ENCODE results near the gene USP49. TPM values are rescaled to one million over a fixed set of nuclear protein-coding genes. Genes with fewer than 3 reads are reported as not detected.

The USP49 gene
- total and polyA plus RNA-seq, 2 of the 13 experiments (the other 11 are each of a cell fraction or from before 2014, with no cell fraction given): 2.9 to 4.3 TPM

- peak; percentile 62; the same call in 1 of the 2 replicates for TF ChIP-seq ZNF331 (CRISPR knock-in tag; IDR thresholded peaks at IDR 0.05)
- 0 out of 2 replicates have a peak, but pooled peaks have one; percentile 29 for TF ChIP-seq TP53 (CRISPR knock-in tag; conservative IDR thresholded peaks at IDR 0.05)
- peak; percentile 18; the same call in 1 of the 2 replicates for TF ChIP-seq PPARG (CRISPR knock-in tag; conservative IDR thresholded peaks at IDR 0.05)
- TF ChIP-seq ARID5B (CRISPR knock-in tag; IDR thresholded peaks at IDR 0.05): peak; percentile 55
- no peak for TF ChIP-seq GMEB2 (CRISPR knock-in tag; IDR thresholded peaks at IDR 0.05; ENCODE audit: low read depth)
- no peak for TF ChIP-seq RCOR2 (CRISPR knock-in tag; IDR thresholded peaks at IDR 0.05)
- TF ChIP-seq MAFK (conservative IDR thresholded peaks at IDR 0.05 in 1 of 2, IDR thresholded peaks at IDR 0.05 in 1 of 2; ENCODE audit: low read length in 2 of 2): 0 out of 4 replicates have a peak, but pooled peaks have one; percentile 2 to 25
- TF ChIP-seq HNRNPH1 (optimal IDR thresholded peaks at IDR 0.05; ENCODE audit: low read depth, low read length): no peak
- TF ChIP-seq ATF3 (CRISPR knock-in tag; IDR thresholded peaks at IDR 0.05): no peak
- TF ChIP-seq REST (IDR thresholded peaks at IDR 0.05; ENCODE audit: borderline replicate concordance in 1 of 2, low read depth in 1 of 2, low read length in 2 of 2): no peak
- no peak for TF ChIP-seq ZNF142 (CRISPR knock-in tag; IDR thresholded peaks at IDR 0.05)
- TF ChIP-seq CBX1 (IDR thresholded peaks at IDR 0.05; ENCODE audit: low read depth): no peak
- TF ChIP-seq ELF3 (CRISPR knock-in tag; IDR thresholded peaks at IDR 0.05): peak; percentile 69
- 0 out of 2 replicates have a peak, but pooled peaks have one; percentile 42 for TF ChIP-seq FOXO1 (CRISPR knock-in tag; IDR thresholded peaks at IDR 0.05)
These were observed 48.4 kb downstream of the USP49 start (continued) for GRCh38 chr6:41846666-41847237.
